HepG2 (cell line): ENCODE measurements around the gene UAP1L1. TPM values are rescaled to one million over a fixed set of nuclear protein-coding genes. Genes with fewer than 3 reads are reported as not detected.

Source experiments
- CCAR2 ChIP-seq: fragments of 200-400 bp; formaldehyde crosslinking; optimal IDR thresholded peaks from 2 replicates; pipeline ENCODE3; 2018; ENCODE audit warnings: low read depth, mild to moderate bottlenecking, low read length, moderate library complexity
- FIP1L1 ChIP-seq: fragments of 200-400 bp; formaldehyde crosslinking; IDR thresholded peaks from 2 replicates; pipeline ENCODE4 v1.6.1; 2018; ENCODE audit warnings: low read depth, mild to moderate bottlenecking, low read length, moderate library complexity, borderline replicate concordance; ENCODE audit not compliant: insufficient read depth
- GATAD1 ChIP-seq: IDR thresholded peaks from 2 replicates; pipeline ENCODE4 v1.6.1; 2016; ENCODE audit warnings: missing genetic modification reagents, missing compliant biosample characterization
- HMGA1 ChIP-seq: sonication (generic); formaldehyde crosslinking; conservative IDR thresholded peaks from 2 replicates; pipeline ENCODE4 v1.4.0; 2020; ENCODE audit warnings: missing genetic modification reagents
- HNRNPLL ChIP-seq: fragments of 200-400 bp; formaldehyde crosslinking; IDR thresholded peaks from 2 replicates; pipeline ENCODE4 v1.6.1; 2017; ENCODE audit warnings: mild to moderate bottlenecking, low read depth, low read length; ENCODE audit not compliant: poor library complexity, severe bottlenecking
- HOXA3 ChIP-seq: sonication (generic); formaldehyde crosslinking; IDR thresholded peaks from 2 replicates; pipeline ENCODE4 v1.5.0; 2020; ENCODE audit warnings: missing genetic modification reagents
- MTA3 ChIP-seq: sonication (generic); formaldehyde crosslinking; IDR thresholded peaks from 2 replicates; pipeline ENCODE4 v1.4.0; 2020; ENCODE audit warnings: missing genetic modification reagents
- NR2F2 ChIP-seq: IDR thresholded peaks from 2 replicates; pipeline ENCODE4 v1.6.1; 2012; ENCODE audit warnings: low read depth, inconsistent platforms, borderline replicate concordance
- SNRNP70 ChIP-seq: fragments of 200-400 bp; formaldehyde crosslinking; IDR thresholded peaks from 2 replicates; pipeline ENCODE4 v1.6.1; 2017; ENCODE audit warnings: mild to moderate bottlenecking, low read depth, low read length, moderate library complexity
- TGIF2 ChIP-seq: IDR thresholded peaks from 2 replicates; pipeline ENCODE4 v1.6.1; 2016; ENCODE audit warnings: control low read depth, missing compliant biosample characterization
- ZFP36L1 ChIP-seq: sonication (generic); formaldehyde crosslinking; IDR thresholded peaks from 2 replicates; pipeline ENCODE4 v1.8.0; 2022; ENCODE audit warnings: mild to moderate bottlenecking, missing genetic modification reagents, moderate library complexity
- ZNF260 ChIP-seq: sonication (generic); formaldehyde crosslinking; IDR thresholded peaks from 2 replicates; pipeline ENCODE4 v1.4.0; 2020; ENCODE audit warnings: missing genetic modification reagents, low read depth, mild to moderate bottlenecking, borderline replicate concordance
- ZNF263 ChIP-seq: sonication (generic); formaldehyde crosslinking; IDR thresholded peaks from 2 replicates; pipeline ENCODE4 v1.4.0; 2020; ENCODE audit warnings: missing genetic modification reagents
- ZNF577 ChIP-seq: sonication (generic); formaldehyde crosslinking; IDR thresholded peaks from 2 replicates; pipeline ENCODE4 v1.4.0; 2020; ENCODE audit warnings: mild to moderate bottlenecking, low read depth, missing genetic modification reagents, borderline replicate concordance
- ZNF672 ChIP-seq: sonication (generic); formaldehyde crosslinking; IDR thresholded peaks from 2 replicates; pipeline ENCODE4 v1.8.1; 2022; ENCODE audit warnings: missing genetic modification reagents
- polyA plus RNA-seq, 8 experiments: library from polyadenylated mRNA; depleted of rRNA in 3 of 8; stranded (reverse) in 7 of 8; unstranded in 1 of 8; fragments of >200 nt; fragmentation: Illumina TruSeq in 4 of 8; extraction: Trizol in 4 of 8; gene quantifications; 2 replicates each; pipeline versions ENCODE4 v1.2.1 to v1.2.3, GENCODE V29; 2011 to 2016; ENCODE audit warnings: low read depth in 4 of 8, missing spikeins in 1 of 8, mixed read lengths in 1 of 8; ENCODE audit not compliant: insufficient read depth in 1 of 8
- total RNA-seq, 5 experiments: library from RNA; depleted of rRNA; stranded (reverse); fragments of >200 nt; fragmentation: Illumina TruSeq; extraction: Trizol; gene quantifications; 2 replicates each; pipeline ENCODE4 v1.2.3, GENCODE V29; 2016; ENCODE audit warnings: low read depth in 1 of 5
- TF ChIP-seq, protein P1 (sequence below): sonication (generic); formaldehyde crosslinking; IDR thresholded peaks from 2 replicates; pipeline ENCODE4 v1.8.1; 2022; ENCODE audit warnings: low read depth, mild to moderate bottlenecking, missing genetic modification reagents
- TF ChIP-seq, protein P2 (sequence below): sonication (generic); formaldehyde crosslinking; IDR thresholded peaks from 2 replicates; pipeline ENCODE4 v1.4.0; 2020; ENCODE audit warnings: missing genetic modification reagents, mild to moderate bottlenecking, borderline replicate concordance
- TF ChIP-seq, protein P3 (sequence below): sonication (generic); formaldehyde crosslinking; IDR thresholded peaks from 2 replicates; pipeline ENCODE4 v1.4.0; 2020; ENCODE audit warnings: mild to moderate bottlenecking, missing genetic modification reagents
- TF ChIP-seq, protein P4 (sequence below): sonication (generic); formaldehyde crosslinking; IDR thresholded peaks from 2 replicates; pipeline ENCODE4 v1.9.0; 2022; ENCODE audit warnings: missing genetic modification reagents, mild to moderate bottlenecking, borderline replicate concordance

Gene UAP1L1
- total and polyA plus RNA-seq, 2 of the 13 experiments (the other 11 are each of a cell fraction or from before 2014, with no cell fraction given), result 5.4 to 6.4 TPM

DNA sequence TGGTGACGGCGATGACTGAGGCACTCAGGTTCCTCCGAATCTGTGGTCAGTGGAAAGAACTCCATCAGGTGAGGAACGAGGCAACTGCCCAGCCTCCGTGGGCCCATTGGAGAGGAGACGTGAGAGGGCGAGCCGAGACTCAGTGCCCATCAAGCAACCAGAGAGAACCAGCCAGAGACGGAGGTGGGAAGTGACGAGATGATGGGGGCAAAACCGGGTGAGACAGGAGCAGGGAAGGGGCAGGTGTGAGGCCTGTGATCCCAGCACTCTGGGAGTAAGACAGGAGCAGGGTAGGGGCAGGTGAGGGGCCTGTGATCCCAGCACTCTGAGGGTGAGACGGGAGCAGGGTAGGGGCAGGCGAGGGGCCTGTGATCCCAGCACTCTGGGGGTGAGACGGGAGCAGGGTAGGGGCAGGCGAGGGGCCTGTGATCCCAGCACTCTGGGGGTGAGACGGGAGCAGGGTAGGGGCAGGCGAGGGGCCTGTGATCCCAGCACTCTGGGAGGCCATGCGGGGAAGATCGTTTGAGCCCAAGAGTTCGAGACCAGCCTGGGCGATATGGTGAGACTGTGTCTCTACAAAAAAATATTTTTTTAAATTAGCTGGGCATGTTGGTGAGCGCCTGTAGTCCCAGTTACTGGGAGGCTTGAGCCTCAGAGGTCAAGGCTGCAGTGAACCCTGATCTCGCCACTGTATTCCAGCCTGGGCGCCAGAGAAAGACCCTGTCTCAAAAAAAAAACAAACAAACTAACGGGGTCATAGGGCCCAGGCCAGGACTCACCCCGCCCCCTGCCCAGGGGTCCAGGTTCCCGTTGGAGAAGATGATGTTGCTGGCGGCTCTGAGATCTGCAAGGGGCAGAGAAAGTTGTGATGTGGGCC is 33.8 kb downstream of the UAP1L1 start (continued):
- TF ChIP-seq, protein P1, sequence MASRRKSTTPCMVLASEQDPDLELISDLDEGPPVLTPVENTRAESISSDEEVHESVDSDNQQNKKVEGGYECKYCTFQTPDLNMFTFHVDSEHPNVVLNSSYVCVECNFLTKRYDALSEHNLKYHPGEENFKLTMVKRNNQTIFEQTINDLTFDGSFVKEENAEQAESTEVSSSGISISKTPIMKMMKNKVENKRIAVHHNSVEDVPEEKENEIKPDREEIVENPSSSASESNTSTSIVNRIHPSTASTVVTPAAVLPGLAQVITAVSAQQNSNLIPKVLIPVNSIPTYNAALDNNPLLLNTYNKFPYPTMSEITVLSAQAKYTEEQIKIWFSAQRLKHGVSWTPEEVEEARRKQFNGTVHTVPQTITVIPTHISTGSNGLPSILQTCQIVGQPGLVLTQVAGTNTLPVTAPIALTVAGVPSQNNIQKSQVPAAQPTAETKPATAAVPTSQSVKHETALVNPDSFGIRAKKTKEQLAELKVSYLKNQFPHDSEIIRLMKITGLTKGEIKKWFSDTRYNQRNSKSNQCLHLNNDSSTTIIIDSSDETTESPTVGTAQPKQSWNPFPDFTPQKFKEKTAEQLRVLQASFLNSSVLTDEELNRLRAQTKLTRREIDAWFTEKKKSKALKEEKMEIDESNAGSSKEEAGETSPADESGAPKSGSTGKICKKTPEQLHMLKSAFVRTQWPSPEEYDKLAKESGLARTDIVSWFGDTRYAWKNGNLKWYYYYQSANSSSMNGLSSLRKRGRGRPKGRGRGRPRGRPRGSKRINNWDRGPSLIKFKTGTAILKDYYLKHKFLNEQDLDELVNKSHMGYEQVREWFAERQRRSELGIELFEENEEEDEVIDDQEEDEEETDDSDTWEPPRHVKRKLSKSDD (CRISPR knock-in tag), result no peak
- TF ChIP-seq SNRNP70 (no peak), TGIF2 (CRISPR knock-in tag) (no peak), HMGA1 (CRISPR knock-in tag) (no peak), GATAD1 (CRISPR knock-in tag) (no peak), ZNF672 (CRISPR knock-in tag) (no peak), ZNF263 (CRISPR knock-in tag) (no peak), ZFP36L1 (CRISPR knock-in tag) (no peak), NR2F2 (peak; percentile 50), CCAR2 (no peak), MTA3 (CRISPR knock-in tag) (no peak), HOXA3 (CRISPR knock-in tag) (no peak), ZNF260 (CRISPR knock-in tag) (no peak), FIP1L1 (no peak), ZNF577 (CRISPR knock-in tag) (no peak), HNRNPLL (no peak)
- TF ChIP-seq, protein P2, sequence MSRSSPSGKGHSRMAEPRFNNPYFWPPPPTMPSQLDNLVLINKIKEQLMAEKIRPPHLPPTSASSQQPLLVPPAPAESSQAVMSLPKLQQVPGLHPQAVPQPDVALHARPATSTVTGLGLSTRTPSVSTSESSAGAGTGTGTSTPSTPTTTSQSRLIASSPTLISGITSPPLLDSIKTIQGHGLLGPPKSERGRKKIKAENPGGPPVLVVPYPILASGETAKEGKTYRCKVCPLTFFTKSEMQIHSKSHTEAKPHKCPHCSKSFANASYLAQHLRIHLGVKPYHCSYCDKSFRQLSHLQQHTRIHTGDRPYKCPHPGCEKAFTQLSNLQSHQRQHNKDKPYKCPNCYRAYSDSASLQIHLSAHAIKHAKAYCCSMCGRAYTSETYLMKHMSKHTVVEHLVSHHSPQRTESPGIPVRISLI, result peak; percentile 64; the same call in 1 of the 2 replicates
- TF ChIP-seq, protein P3, sequence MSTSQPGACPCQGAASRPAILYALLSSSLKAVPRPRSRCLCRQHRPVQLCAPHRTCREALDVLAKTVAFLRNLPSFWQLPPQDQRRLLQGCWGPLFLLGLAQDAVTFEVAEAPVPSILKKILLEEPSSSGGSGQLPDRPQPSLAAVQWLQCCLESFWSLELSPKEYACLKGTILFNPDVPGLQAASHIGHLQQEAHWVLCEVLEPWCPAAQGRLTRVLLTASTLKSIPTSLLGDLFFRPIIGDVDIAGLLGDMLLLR (CRISPR knock-in tag), result no peak
- TF ChIP-seq, protein P4, sequence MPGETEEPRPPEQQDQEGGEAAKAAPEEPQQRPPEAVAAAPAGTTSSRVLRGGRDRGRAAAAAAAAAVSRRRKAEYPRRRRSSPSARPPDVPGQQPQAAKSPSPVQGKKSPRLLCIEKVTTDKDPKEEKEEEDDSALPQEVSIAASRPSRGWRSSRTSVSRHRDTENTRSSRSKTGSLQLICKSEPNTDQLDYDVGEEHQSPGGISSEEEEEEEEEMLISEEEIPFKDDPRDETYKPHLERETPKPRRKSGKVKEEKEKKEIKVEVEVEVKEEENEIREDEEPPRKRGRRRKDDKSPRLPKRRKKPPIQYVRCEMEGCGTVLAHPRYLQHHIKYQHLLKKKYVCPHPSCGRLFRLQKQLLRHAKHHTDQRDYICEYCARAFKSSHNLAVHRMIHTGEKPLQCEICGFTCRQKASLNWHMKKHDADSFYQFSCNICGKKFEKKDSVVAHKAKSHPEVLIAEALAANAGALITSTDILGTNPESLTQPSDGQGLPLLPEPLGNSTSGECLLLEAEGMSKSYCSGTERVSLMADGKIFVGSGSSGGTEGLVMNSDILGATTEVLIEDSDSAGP (CRISPR knock-in tag), result no peak
